NT2/D1 (cell line): ENCODE measurements around the gene PLEKHH2.

ENCODE experiments used
- DNase-seq: peaks from one replicate; pipeline ENCODE4 v3.0.0-alpha.2; 2011; ENCODE audit warnings: low read depth, low spot score
- H3K27me3 ChIP-seq: 2 replicates; pipeline ENCODE4 v1.6.0; 2011; ENCODE audit warnings: mild to moderate bottlenecking; ENCODE audit not compliant: insufficient read length, insufficient read depth
- H3K36me3 ChIP-seq: 2 replicates; pipeline ENCODE4 v1.6.1; 2011; ENCODE audit warnings: mild to moderate bottlenecking, low read length, mixed read lengths; ENCODE audit not compliant: insufficient read depth, insufficient read length
- H3K4me1 ChIP-seq: 2 replicates; pipeline ENCODE4 v1.5.1; 2011; ENCODE audit not compliant: insufficient read depth, insufficient read length
- H3K4me3 ChIP-seq: 2 replicates; pipeline ENCODE4 v1.5.1; 2011; ENCODE audit warnings: low read depth; ENCODE audit not compliant: insufficient read length
- H3K9ac ChIP-seq: 2 replicates; pipeline ENCODE4 v1.6.0; 2011; ENCODE audit warnings: low read depth; ENCODE audit not compliant: insufficient read length
- H3K9me3 ChIP-seq: 2 replicates; pipeline ENCODE4 v1.5.1; 2011; ENCODE audit warnings: mild to moderate bottlenecking, low read length; ENCODE audit not compliant: insufficient read depth
- SUZ12 ChIP-seq: IDR thresholded peaks from 2 replicates; pipeline ENCODE4 v1.6.1; 2011; ENCODE audit not compliant: insufficient read length, insufficient read depth; ENCODE audit errors: extremely low read depth
- YY1 ChIP-seq: IDR thresholded peaks from 2 replicates; pipeline ENCODE4 v1.6.1; 2011; ENCODE audit not compliant: insufficient read length, insufficient read depth
- ZNF274 ChIP-seq: IDR thresholded peaks from 2 replicates; pipeline ENCODE4 v1.6.1; 2011; ENCODE audit warnings: mild to moderate bottlenecking, low read depth, low read length

The PLEKHH2 gene

DNA sequence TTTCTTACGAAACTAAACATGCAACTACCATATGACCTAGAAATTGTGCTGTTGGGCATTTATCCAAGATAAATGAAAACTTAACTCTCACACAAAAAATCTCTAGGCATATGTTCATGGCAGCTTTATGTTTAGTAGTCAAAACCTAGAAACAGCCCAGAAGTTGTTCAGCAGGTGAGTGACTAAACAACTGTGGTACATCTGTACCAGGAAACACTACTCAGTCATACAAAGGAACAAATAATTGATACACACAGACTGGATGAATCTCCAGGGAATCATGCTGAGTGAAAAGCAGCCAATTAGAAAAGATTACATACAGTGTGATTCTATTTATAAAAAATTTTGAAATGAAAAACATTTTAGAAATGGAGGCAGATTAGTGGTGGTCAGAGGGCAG lies 166.1 kb downstream of the PLEKHH2 start:
- H3K9me3 ChIP-seq: no peaks in the 10 kb centered on the region
- no peak overlapping the region for H3K4me3 ChIP-seq
- TF ChIP-seq YY1 (no peak), ZNF274 (no peak), SUZ12 (no peak)
- DNase-seq: no peak
- H3K36me3 ChIP-seq: peaks cover 6% of the 10 kb centered on the region
- no peak overlapping the region for H3K9ac ChIP-seq
- no peaks in the 10 kb centered on the region for H3K27me3 ChIP-seq
- H3K4me1 ChIP-seq: no peaks in the 10 kb centered on the region

DNA sequence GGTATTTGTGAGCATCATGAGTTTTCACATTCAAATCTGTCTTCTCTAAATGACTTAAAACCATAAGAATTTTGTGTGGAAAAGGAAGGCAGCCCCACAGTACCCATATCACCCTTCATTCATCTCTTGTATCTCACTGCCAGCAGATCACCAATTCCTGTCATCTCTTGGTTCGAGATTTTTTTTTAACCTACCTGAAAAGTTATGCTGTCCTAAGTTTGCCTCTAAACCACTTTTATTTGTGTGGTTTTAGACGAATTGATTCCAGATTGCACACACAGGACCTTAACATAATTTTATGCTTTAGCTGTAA lies 169.6 kb downstream of the PLEKHH2 start:
- Histone ChIP-seq H3K4me1 (no peaks in the 10 kb centered on the region), H3K9me3 (no peaks in the 10 kb centered on the region), H3K9ac (no peak overlapping the region), H3K4me3 (no peak overlapping the region), H3K36me3 (peaks cover 6% of the 10 kb centered on the region), H3K27me3 (no peaks in the 10 kb centered on the region)
- no peak for TF ChIP-seq YY1
- TF ChIP-seq ZNF274: no peak
- TF ChIP-seq SUZ12: no peak
- no peak for DNase-seq

DNA sequence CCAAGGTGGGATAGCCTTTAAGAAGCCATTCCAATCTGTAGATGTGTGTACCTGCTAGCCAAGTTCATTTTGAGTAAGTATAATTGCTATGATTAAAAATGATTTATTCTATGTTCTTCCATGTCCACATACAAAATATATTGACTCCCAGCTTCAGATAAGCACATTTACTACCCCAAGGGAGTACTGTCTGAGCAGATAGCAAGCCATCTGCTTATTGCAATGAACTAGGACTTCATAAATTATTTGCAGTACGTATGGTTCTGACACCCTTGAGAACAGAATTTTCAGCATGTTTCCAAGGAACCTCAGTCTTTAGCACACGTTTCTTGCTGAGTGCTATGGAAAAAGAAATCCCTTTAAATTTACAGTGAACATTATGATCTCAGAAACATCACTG lies 173.4 kb downstream of the PLEKHH2 start:
- Histone ChIP-seq H3K4me3 (no peak overlapping the region), H3K27me3 (no peaks in the 10 kb centered on the region), H3K36me3 (peaks cover 4% of the 10 kb centered on the region), H3K4me1 (no peaks in the 10 kb centered on the region), H3K9me3 (no peaks in the 10 kb centered on the region), H3K9ac (no peak overlapping the region)
- no peak for TF ChIP-seq YY1
- TF ChIP-seq SUZ12: no peak
- TF ChIP-seq ZNF274: no peak
- no peak for DNase-seq

DNA sequence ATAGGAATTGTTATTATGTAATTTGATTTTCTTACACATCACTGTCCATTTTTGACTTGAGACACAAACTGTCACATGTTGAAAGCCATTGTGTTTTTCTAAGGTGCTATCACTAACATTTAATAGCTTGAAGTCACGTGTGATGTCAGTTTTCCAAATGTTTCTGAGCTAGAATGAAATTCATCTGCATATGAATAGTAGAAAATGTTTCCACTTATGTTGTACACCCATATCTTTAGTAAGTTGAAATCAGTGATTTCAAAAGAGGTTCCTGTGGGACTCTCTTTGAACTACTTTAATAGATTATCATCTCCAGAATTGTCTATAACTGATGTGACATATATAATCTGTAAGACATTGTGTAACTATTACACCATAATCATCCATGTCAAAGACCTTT lies 173.8 kb downstream of the PLEKHH2 start:
- Histone ChIP-seq H3K9ac (no peak overlapping the region), H3K27me3 (no peaks in the 10 kb centered on the region), H3K4me1 (no peaks in the 10 kb centered on the region), H3K36me3 (peaks cover 2% of the 10 kb centered on the region), H3K9me3 (no peaks in the 10 kb centered on the region), H3K4me3 (no peak overlapping the region)
- TF ChIP-seq SUZ12: no peak
- no peak for TF ChIP-seq YY1
- DNase-seq: no peak

DNA sequence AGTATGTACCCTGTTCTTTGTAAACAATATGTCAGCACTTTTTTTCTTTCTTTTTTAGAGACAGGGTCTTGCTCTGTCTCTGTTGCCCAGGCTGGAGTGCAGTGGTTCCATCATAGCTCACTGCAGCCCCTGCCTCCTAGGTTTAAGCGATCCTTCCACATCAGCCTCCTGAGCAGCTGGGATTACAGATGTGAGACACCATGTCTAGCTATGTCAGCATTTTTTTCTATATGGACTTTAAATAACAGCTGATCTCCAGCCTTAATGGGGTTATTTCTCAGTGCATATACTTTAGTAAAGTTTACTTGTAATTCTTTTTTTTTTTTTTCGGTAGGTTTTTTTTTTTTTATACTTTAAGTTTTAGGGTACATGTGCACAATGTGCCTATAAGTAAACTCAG lies 174.9 kb downstream of the PLEKHH2 start:
- no peak for TF ChIP-seq YY1
- no peak for TF ChIP-seq SUZ12
- no peak for TF ChIP-seq ZNF274
- DNase-seq: no peak
- no peak overlapping the region for H3K4me3 ChIP-seq
- H3K9ac ChIP-seq: no peak overlapping the region
- no peaks in the 10 kb centered on the region for H3K27me3 ChIP-seq
- H3K9me3 ChIP-seq: no peaks in the 10 kb centered on the region
- no peaks in the 10 kb centered on the region for H3K36me3 ChIP-seq
- no peaks in the 10 kb centered on the region for H3K4me1 ChIP-seq

DNA sequence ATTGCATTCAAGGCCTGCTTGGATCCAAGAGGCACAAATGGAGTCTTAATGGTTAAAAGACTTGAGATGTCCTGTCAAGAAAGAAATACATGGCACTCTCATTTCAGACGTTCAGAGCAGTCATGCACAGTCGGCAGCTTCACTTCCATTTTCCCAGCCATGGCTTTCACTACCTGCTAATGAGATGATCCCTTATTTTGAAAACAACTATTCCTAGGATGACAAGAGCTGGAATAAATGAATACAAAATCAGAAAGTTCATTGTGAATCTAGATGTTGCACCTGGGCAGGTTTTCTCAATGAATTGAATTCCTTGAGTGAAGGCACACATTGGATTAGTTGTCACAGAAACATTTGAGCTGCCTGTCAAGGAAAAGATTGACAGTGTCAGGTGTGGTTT lies 175.9 kb downstream of the PLEKHH2 start:
- TF ChIP-seq SUZ12 (no peak), YY1 (no peak), ZNF274 (no peak)
- Histone ChIP-seq H3K4me1 (no peaks in the 10 kb centered on the region), H3K27me3 (no peaks in the 10 kb centered on the region), H3K9ac (no peak overlapping the region), H3K4me3 (no peak overlapping the region), H3K36me3 (no peaks in the 10 kb centered on the region), H3K9me3 (no peaks in the 10 kb centered on the region)
- DNase-seq: no peak

DNA sequence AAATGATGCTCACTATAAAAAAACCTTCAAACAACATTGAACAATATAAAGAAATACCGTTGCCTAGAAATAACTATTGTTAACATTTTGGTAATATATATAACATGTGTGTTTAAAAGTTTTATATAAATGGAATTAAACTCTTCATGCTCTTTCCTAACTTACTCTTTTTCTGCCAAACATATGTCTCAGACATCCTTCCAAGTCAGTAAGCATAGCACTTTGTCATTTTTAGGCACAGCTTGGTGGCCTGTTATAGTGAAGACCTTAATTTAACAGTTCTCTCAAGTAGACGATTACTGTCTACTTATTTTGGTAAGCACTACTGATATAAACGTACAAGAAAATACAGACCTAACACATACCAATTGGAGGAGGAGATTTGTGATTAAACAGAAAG lies 177.7 kb downstream of the PLEKHH2 start:
- no peak overlapping the region for H3K9ac ChIP-seq
- TF ChIP-seq YY1 (no peak), SUZ12 (no peak), ZNF274 (no peak)
- H3K4me1 ChIP-seq: no peaks in the 10 kb centered on the region
- no peak overlapping the region for H3K4me3 ChIP-seq
- H3K27me3 ChIP-seq: no peaks in the 10 kb centered on the region
- no peaks in the 10 kb centered on the region for H3K9me3 ChIP-seq
- DNase-seq: no peak
- no peaks in the 10 kb centered on the region for H3K36me3 ChIP-seq
